Central memory CD8-positive, alpha-beta T cell (primary cell): ENCODE results near the gene NOS1AP.
"Not testable (repeated sequence)": the region's sequence is repeated elsewhere in the genome, so short reads cannot be mapped to it uniquely, and the experiment has no call there.

Source experiments
- ATAC-seq: fragments of 150-1000 bp; cut with Tn5 transposase; replicated peaks from 2 replicates; pipeline ENCODE4 v1.10.0; 2022; ENCODE audit warnings: mild to moderate bottlenecking, moderate FRiP score, moderate number of reproducible peaks; ENCODE audit not compliant: poor library complexity, severe bottlenecking; ENCODE audit errors: extremely low read depth
- DNase-seq, 2 donors: peaks; one replicate each; pipeline ENCODE4 v3.0.0; 2021; ENCODE audit warnings: low spot score in 2 of 2
- H3K27ac Mint-ChIP-seq: one replicate; pipeline ENCODE4 v1.8.0; 2022; ENCODE audit warnings: low read depth, mild to moderate bottlenecking, moderate library complexity, mixed read lengths
- H3K27me3 Mint-ChIP-seq: one replicate; pipeline ENCODE4 v1.8.0; 2022; ENCODE audit warnings: mixed read lengths
- H3K36me3 Mint-ChIP-seq: one replicate; pipeline ENCODE4 v1.8.0; 2022; ENCODE audit warnings: mild to moderate bottlenecking, moderate library complexity, mixed read lengths; ENCODE audit not compliant: insufficient read depth
- H3K4me1 Mint-ChIP-seq: one replicate; pipeline ENCODE4 v1.8.0; 2022; ENCODE audit warnings: mixed read lengths
- H3K4me3 Mint-ChIP-seq: one replicate; pipeline ENCODE4 v1.8.0; 2022; ENCODE audit warnings: mild to moderate bottlenecking, moderate library complexity, mixed read lengths
- H3K9me3 Mint-ChIP-seq: one replicate; pipeline ENCODE4 v1.8.0; 2022; ENCODE audit warnings: mixed read lengths

The NOS1AP gene

GRCh38 chr1:162082080-162082479 lies 12.6 kb downstream of the NOS1AP start:
- not testable (repeated sequence) for DNase-seq, ATAC-seq, H3K27ac Mint-ChIP-seq, H3K4me3 Mint-ChIP-seq, H3K36me3 Mint-ChIP-seq, H3K4me1 Mint-ChIP-seq, H3K9me3 Mint-ChIP-seq
- peaks cover 53% of the 10 kb centered on the region for H3K27me3 Mint-ChIP-seq

GRCh38 chr1:162083273-162083672 lies 13.8 kb downstream of the NOS1AP start:
- Mint-ChIP-seq H3K4me1 (no peaks in the 10 kb centered on the region), H3K27ac (no peak overlapping the region), H3K4me3 (no peak overlapping the region), H3K36me3 (no peaks in the 10 kb centered on the region), H3K27me3 (peaks cover 41% of the 10 kb centered on the region), H3K9me3 (no peaks in the 10 kb centered on the region)
- no peak for DNase-seq
- ATAC-seq, result no peak

GRCh38 chr1:162085991-162086390 lies 16.5 kb downstream of the NOS1AP start:
- Mint-ChIP-seq H3K9me3 (no peaks in the 10 kb centered on the region), H3K4me1 (no peaks in the 10 kb centered on the region), H3K27ac (no peak overlapping the region), H3K27me3 (peaks cover 51% of the 10 kb centered on the region), H3K36me3 (no peaks in the 10 kb centered on the region), H3K4me3 (no peak overlapping the region)
- DNase-seq (no peak), ATAC-seq (no peak)

GRCh38 chr1:162087111-162087510 lies 17.6 kb downstream of the NOS1AP start:
- no peaks in the 10 kb centered on the region for H3K9me3 Mint-ChIP-seq
- H3K27ac Mint-ChIP-seq, result no peak overlapping the region
- H3K4me3 Mint-ChIP-seq, result no peak overlapping the region
- no peaks in the 10 kb centered on the region for H3K36me3 Mint-ChIP-seq
- H3K27me3 Mint-ChIP-seq, result peaks cover 57% of the 10 kb centered on the region
- H3K4me1 Mint-ChIP-seq, result no peaks in the 10 kb centered on the region
- ATAC-seq (no peak), DNase-seq (no peak)

- H3K4me3 Mint-ChIP-seq, result no peak overlapping the region
- H3K4me1 Mint-ChIP-seq, result no peaks in the 10 kb centered on the region
- no peak overlapping the region for H3K27ac Mint-ChIP-seq
- H3K9me3 Mint-ChIP-seq, result no peaks in the 10 kb centered on the region
- H3K36me3 Mint-ChIP-seq, result no peaks in the 10 kb centered on the region
- DNase-seq, result no peak
- no peak for ATAC-seq
- H3K27me3 Mint-ChIP-seq, result peaks cover 58% of the 10 kb centered on the region
These were observed 18.1 kb downstream of the NOS1AP start for GRCh38 chr1:162087574-162087973.

GRCh38 chr1:162088281-162088969 lies 18.9 kb downstream of the NOS1AP start:
- H3K4me1 Mint-ChIP-seq, result no peaks in the 10 kb centered on the region
- ATAC-seq, result no peak
- DNase-seq, result no peak
- H3K27me3 Mint-ChIP-seq, result peaks cover 58% of the 10 kb centered on the region
- no peak overlapping the region for H3K4me3 Mint-ChIP-seq
- no peaks in the 10 kb centered on the region for H3K9me3 Mint-ChIP-seq
- no peaks in the 10 kb centered on the region for H3K36me3 Mint-ChIP-seq
- no peak overlapping the region for H3K27ac Mint-ChIP-seq

- Mint-ChIP-seq H3K27ac (no peak overlapping the region), H3K4me1 (no peaks in the 10 kb centered on the region), H3K27me3 (peaks cover 52% of the 10 kb centered on the region), H3K9me3 (no peaks in the 10 kb centered on the region), H3K4me3 (no peak overlapping the region), H3K36me3 (no peaks in the 10 kb centered on the region)
- DNase-seq (no peak), ATAC-seq (no peak)
These were observed 20.3 kb downstream of the NOS1AP start for GRCh38 chr1:162089748-162090147.

- H3K36me3 Mint-ChIP-seq, result no peaks in the 10 kb centered on the region
- DNase-seq (no peak), ATAC-seq (no peak)
- H3K4me1 Mint-ChIP-seq, result no peaks in the 10 kb centered on the region
- H3K4me3 Mint-ChIP-seq, result no peak overlapping the region
- H3K27me3 Mint-ChIP-seq, result peaks cover 56% of the 10 kb centered on the region
- no peak overlapping the region for H3K27ac Mint-ChIP-seq
- no peaks in the 10 kb centered on the region for H3K9me3 Mint-ChIP-seq
These were observed 20.9 kb downstream of the NOS1AP start for GRCh38 chr1:162090378-162090777.

GRCh38 chr1:162091681-162092524 lies 22.4 kb downstream of the NOS1AP start:
- Mint-ChIP-seq H3K27me3 (peaks cover 43% of the 10 kb centered on the region), H3K4me1 (no peaks in the 10 kb centered on the region), H3K36me3 (no peaks in the 10 kb centered on the region), H3K27ac (no peak overlapping the region), H3K9me3 (no peaks in the 10 kb centered on the region), H3K4me3 (no peak overlapping the region)
- ATAC-seq (no peak), DNase-seq (no peak)

GRCh38 chr1:162093095-162093494 lies 23.6 kb downstream of the NOS1AP start:
- Mint-ChIP-seq H3K9me3 (no peaks in the 10 kb centered on the region), H3K27ac (no peak overlapping the region), H3K4me3 (no peak overlapping the region), H3K36me3 (no peaks in the 10 kb centered on the region), H3K27me3 (peaks cover 51% of the 10 kb centered on the region), H3K4me1 (no peaks in the 10 kb centered on the region)
- no peak for DNase-seq
- no peak for ATAC-seq

GRCh38 chr1:162094271-162094670 lies 24.8 kb downstream of the NOS1AP start:
- H3K9me3 Mint-ChIP-seq, result no peaks in the 10 kb centered on the region
- ATAC-seq (no peak), DNase-seq (no peak)
- H3K4me3 Mint-ChIP-seq, result no peak overlapping the region
- H3K36me3 Mint-ChIP-seq, result no peaks in the 10 kb centered on the region
- H3K27ac Mint-ChIP-seq, result no peak overlapping the region
- no peaks in the 10 kb centered on the region for H3K4me1 Mint-ChIP-seq
- peaks cover 52% of the 10 kb centered on the region for H3K27me3 Mint-ChIP-seq

GRCh38 chr1:162094723-162095122 lies 25.2 kb downstream of the NOS1AP start:
- DNase-seq, result no peak
- Mint-ChIP-seq H3K4me3 (no peak overlapping the region), H3K36me3 (no peaks in the 10 kb centered on the region), H3K27ac (no peak overlapping the region), H3K27me3 (peaks cover 47% of the 10 kb centered on the region), H3K9me3 (no peaks in the 10 kb centered on the region), H3K4me1 (no peaks in the 10 kb centered on the region)
- no peak for ATAC-seq

- H3K27me3 Mint-ChIP-seq, result peaks cover 79% of the 10 kb centered on the region
- ATAC-seq (no peak), DNase-seq (no peak)
- no peaks in the 10 kb centered on the region for H3K4me1 Mint-ChIP-seq
- H3K4me3 Mint-ChIP-seq, result no peak overlapping the region
- no peaks in the 10 kb centered on the region for H3K36me3 Mint-ChIP-seq
- H3K27ac Mint-ChIP-seq, result no peak overlapping the region
- peaks cover 11% of the 10 kb centered on the region for H3K9me3 Mint-ChIP-seq
These were observed 38.4 kb downstream of the NOS1AP start for GRCh38 chr1:162107911-162108310.
